DOHH2 (cell line): ENCODE data around the gene ZNF444.

Experiments
- H3F3A ChIP-seq: fragments of 200-600 bp; sonication (generic), shearing (Covaris generic); 2 replicates; pipeline ENCODE4 v1.6.0; 2016; ENCODE audit warnings: antibody characterized with exemption, mild to moderate bottlenecking; ENCODE audit not compliant: control insufficient read depth, insufficient read depth
- H3K27ac ChIP-seq: fragments of 200-600 bp; sonication (generic); 2 replicates; pipeline ENCODE4 v1.5.1; 2014; ENCODE audit warnings: low read depth, mild to moderate bottlenecking, low read length, moderate library complexity
- H3K27me3 ChIP-seq: fragments of 200-600 bp; sonication (generic); 2 replicates; pipeline ENCODE4 v1.6.1; 2014; ENCODE audit warnings: mild to moderate bottlenecking, low read length, mixed read lengths; ENCODE audit not compliant: control insufficient read depth
- H3K36me3 ChIP-seq: fragments of 200-600 bp; sonication (generic); 2 replicates; pipeline ENCODE4 v1.6.1; 2014; ENCODE audit warnings: mild to moderate bottlenecking, low read length, moderate library complexity, mixed read lengths; ENCODE audit not compliant: control insufficient read depth
- H3K4me1 ChIP-seq: fragments of 200-600 bp; sonication (generic); 2 replicates; pipeline ENCODE4 v1.6.1; 2014; ENCODE audit warnings: mild to moderate bottlenecking, low read length, mixed read lengths; ENCODE audit not compliant: control insufficient read depth
- H3K4me2 ChIP-seq: fragments of 200-600 bp; sonication (generic); 2 replicates; pipeline ENCODE4 v1.6.0; 2014; ENCODE audit warnings: mild to moderate bottlenecking, low read length, moderate library complexity
- H3K4me3 ChIP-seq: fragments of 200-600 bp; sonication (generic); 2 replicates; pipeline ENCODE4 v1.5.1; 2014; ENCODE audit warnings: mild to moderate bottlenecking, low read length, mixed read lengths
- H3K79me2 ChIP-seq: fragments of 200-600 bp; sonication (generic); 2 replicates; pipeline ENCODE4 v1.6.1; 2014; ENCODE audit warnings: mild to moderate bottlenecking, low read length, mixed read lengths; ENCODE audit not compliant: control insufficient read depth
- H3K9me2 ChIP-seq: fragments of 200-600 bp; sonication (generic); replicated peaks from 2 replicates; pipeline ENCODE4 v1.6.1; 2014; ENCODE audit warnings: mild to moderate bottlenecking, low read length, mixed read lengths; ENCODE audit not compliant: control insufficient read depth
- H3K9me3 ChIP-seq: fragments of 200-600 bp; sonication (generic); 2 replicates; pipeline ENCODE4 v1.6.1; 2014; ENCODE audit warnings: antibody characterized with exemption, low read length, mixed read lengths; ENCODE audit not compliant: control insufficient read depth, insufficient read depth
- H4K20me1 ChIP-seq: fragments of 200-600 bp; sonication (generic); 2 replicates; pipeline ENCODE4 v1.6.0; 2014; ENCODE audit warnings: low read depth, mild to moderate bottlenecking, antibody characterized with exemption, low read length, moderate library complexity; ENCODE audit not compliant: control insufficient read depth, insufficient read depth
- EZH2phosphoT487 ChIP-seq: fragments of 200-600 bp; sonication (generic); IDR thresholded peaks from 2 replicates; pipeline ENCODE4 v1.6.1; 2017; ENCODE audit warnings: borderline replicate concordance, mild to moderate bottlenecking, antibody characterized with exemption, low read length, moderate library complexity, mixed read lengths
- TF ChIP-seq, protein P1 (sequence below): fragments of 200-600 bp; sonication (generic); IDR thresholded peaks from one replicate; pipeline ENCODE4 v1.5.1; 2014; ENCODE audit warnings: antibody characterized with exemption, mild to moderate bottlenecking, low read depth, low read length; ENCODE audit not compliant: poor library complexity, severe bottlenecking

The ZNF444 gene

DNA sequence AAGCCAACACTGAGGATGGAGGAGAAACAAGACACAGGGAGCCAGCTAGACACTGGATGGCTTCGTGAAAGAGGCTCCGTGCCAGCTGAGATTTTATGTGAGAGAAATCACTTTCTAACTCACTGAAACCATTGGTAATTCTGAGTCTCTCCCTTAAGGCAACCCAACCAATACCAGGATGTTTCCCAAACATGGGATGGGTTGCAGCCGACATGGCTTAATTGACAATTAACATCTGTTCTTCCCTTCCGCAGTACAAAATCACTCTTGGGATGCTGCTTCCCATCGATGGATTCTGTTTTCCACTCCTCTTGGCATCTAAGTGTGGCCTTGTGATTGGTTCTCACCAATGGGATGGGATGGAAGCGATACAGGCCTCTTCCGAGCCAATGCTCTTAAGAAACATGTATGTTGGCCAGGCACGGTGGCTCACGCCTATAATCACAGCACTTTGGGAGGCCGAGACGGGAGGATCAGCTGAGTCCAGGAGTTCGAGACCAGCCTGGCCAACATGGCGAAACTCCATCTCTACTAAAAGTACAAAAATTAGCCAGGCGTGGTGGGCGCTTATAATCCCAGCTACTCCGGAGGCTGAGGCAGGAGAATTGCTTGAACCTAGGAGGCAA lies 17.7 kb upstream of the ZNF444 start:
- Histone ChIP-seq H3K79me2 (peaks cover 23% of the 10 kb centered on the region), H3K27ac (no peak overlapping the region), H3K4me2 (no peak overlapping the region), H3F3A (no peaks in the 10 kb centered on the region), H4K20me1 (no peaks in the 10 kb centered on the region), H3K4me1 (peaks cover 25% of the 10 kb centered on the region), H3K4me3 (no peak overlapping the region), H3K36me3 (peaks cover 22% of the 10 kb centered on the region), H3K9me3 (no peaks in the 10 kb centered on the region), H3K27me3 (no peaks in the 10 kb centered on the region), H3K9me2 (no peaks in the 10 kb centered on the region)
- no peak for TF ChIP-seq EZH2phosphoT487
- TF ChIP-seq, protein P1, sequence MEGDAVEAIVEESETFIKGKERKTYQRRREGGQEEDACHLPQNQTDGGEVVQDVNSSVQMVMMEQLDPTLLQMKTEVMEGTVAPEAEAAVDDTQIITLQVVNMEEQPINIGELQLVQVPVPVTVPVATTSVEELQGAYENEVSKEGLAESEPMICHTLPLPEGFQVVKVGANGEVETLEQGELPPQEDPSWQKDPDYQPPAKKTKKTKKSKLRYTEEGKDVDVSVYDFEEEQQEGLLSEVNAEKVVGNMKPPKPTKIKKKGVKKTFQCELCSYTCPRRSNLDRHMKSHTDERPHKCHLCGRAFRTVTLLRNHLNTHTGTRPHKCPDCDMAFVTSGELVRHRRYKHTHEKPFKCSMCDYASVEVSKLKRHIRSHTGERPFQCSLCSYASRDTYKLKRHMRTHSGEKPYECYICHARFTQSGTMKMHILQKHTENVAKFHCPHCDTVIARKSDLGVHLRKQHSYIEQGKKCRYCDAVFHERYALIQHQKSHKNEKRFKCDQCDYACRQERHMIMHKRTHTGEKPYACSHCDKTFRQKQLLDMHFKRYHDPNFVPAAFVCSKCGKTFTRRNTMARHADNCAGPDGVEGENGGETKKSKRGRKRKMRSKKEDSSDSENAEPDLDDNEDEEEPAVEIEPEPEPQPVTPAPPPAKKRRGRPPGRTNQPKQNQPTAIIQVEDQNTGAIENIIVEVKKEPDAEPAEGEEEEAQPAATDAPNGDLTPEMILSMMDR = no peak

DNA sequence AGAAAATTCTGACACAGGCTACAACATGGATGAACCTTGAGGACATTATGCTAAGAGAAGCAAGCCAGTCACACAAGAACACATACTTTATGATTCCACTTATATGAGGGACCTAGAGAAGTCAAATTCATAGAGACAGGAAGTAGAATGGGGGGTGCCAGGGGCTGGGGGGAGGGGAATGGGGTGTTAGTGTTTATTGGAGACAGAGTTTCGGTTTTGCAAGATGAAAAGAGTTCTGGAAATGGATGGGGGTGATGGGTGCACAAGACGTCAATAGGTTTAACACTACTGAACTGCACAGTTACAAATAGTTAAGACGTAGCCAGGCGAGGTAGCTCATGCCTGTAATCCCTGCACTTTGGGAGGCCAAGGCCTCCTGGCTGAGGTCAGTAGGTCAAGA lies 16.5 kb upstream of the ZNF444 start:
- no peaks in the 10 kb centered on the region for H3K9me3 ChIP-seq
- TF ChIP-seq, protein P1 = no peak
- TF ChIP-seq EZH2phosphoT487 = no peak
- no peaks in the 10 kb centered on the region for H4K20me1 ChIP-seq
- no peak overlapping the region for H3K4me3 ChIP-seq
- no peaks in the 10 kb centered on the region for H3K27me3 ChIP-seq
- peaks cover 13% of the 10 kb centered on the region for H3K4me1 ChIP-seq
- H3K36me3 ChIP-seq = peaks cover 10% of the 10 kb centered on the region
- peaks cover 11% of the 10 kb centered on the region for H3K79me2 ChIP-seq
- no peak overlapping the region for H3K27ac ChIP-seq
- no peaks in the 10 kb centered on the region for H3F3A ChIP-seq
- no peaks in the 10 kb centered on the region for H3K9me2 ChIP-seq
- H3K4me2 ChIP-seq = no peak overlapping the region

DNA sequence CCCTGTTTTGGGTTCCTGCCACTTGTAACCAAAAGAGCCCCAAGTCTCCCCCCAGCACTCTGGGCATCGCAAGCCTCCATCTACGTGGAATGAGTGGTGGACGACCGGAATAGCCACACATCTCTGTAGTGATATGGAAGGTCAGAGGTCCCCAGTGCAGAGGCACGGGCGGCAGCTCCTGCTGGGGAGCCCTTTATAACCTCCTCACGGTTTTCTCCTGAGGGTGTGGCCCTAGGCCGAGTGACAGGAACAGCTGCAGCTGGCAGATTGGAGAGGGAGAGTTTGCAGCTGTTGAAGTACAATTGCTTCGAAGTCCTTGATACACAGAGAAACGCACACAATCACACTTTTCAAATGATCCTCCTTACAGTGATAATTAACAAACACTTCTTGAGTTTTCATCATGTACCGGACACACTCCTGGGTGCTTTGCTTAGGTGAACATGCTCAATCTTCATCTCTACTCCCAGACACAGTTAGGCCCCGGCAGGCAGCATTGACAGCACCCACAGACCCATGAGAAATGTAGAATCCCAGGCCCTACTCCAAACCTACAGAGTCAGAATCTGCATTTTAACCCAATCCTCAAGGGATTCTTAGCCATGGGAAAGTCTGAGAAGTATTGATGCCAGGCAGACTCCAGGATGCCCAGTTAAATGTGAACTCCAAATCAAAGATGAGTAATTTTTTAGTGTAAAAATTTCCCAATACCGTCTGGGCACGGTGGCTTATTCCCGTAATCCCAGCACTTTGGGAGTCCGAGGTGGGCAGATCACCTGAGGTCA lies 15.1 kb upstream of the ZNF444 start:
- no peak for TF ChIP-seq EZH2phosphoT487
- TF ChIP-seq, protein P1 = no peak
- Histone ChIP-seq H3K27me3 (no peaks in the 10 kb centered on the region), H3K9me2 (no peaks in the 10 kb centered on the region), H3K27ac (no peak overlapping the region), H3K36me3 (no peaks in the 10 kb centered on the region), H3K4me1 (peaks cover 8% of the 10 kb centered on the region), H3K79me2 (no peaks in the 10 kb centered on the region), H3K9me3 (no peaks in the 10 kb centered on the region), H3F3A (no peaks in the 10 kb centered on the region), H3K4me2 (no peak overlapping the region), H3K4me3 (no peak overlapping the region), H4K20me1 (no peaks in the 10 kb centered on the region)
